B cell (primary cell): ENCODE data around the gene MBNL3. TPM values are rescaled to one million over a fixed set of nuclear protein-coding genes. Genes with fewer than 3 reads are reported as not detected.

ENCODE experiments used
- ATAC-seq: fragments of 200-7000 bp; cut with Tn5 transposase; one replicate; pipeline ENCODE4 v1.10.0; 2021; ENCODE audit warnings: low read depth, mild to moderate bottlenecking, moderate number of reproducible peaks, moderate library complexity
- CTCF ChIA-PET: fragments of 350-600 bp; sonication (Branson Sonifier 250); formaldehyde crosslinking; loops from one replicate; lab custom pipeline; 2021; ENCODE audit warnings: antibody characterized with exemption, inconsistent platforms; lab: Charles Lee
- POLR2A ChIA-PET: fragments of 350-600 bp; sonication (Branson Sonifier 250); formaldehyde crosslinking; loops from one replicate; lab custom pipeline; 2021; ENCODE audit warnings: antibody characterized with exemption; lab: Charles Lee
- DNase-seq: peaks from one replicate; pipeline ENCODE4 v3.0.0; 2013
- H2AFZ ChIP-seq: 2 replicates; pipeline ENCODE4 v1.6.1; 2012; ENCODE audit warnings: mild to moderate bottlenecking, low read depth, low read length; ENCODE audit not compliant: insufficient read depth, poor library complexity, severe bottlenecking
- H3K27ac ChIP-seq, 2 donors: 1 replicate in 1 of 2; 2 replicates in 1 of 2; pipeline ENCODE4 v1.5.1; 2012 to 2013; ENCODE audit warnings: low read length in 2 of 2, mild to moderate bottlenecking in 2 of 2, moderate library complexity in 1 of 2
- H3K27me3 ChIP-seq, 4 experiments: fragments of 200-600 bp in 1 of 4; sonication (generic) in 1 of 4; replicated peaks in 1 of 4; 1 replicate in 2 of 4; 2 replicates in 2 of 4; pipeline versions ENCODE4 v1.6.1 to v1.7.0; 2013 to 2016; ENCODE audit warnings: low read length in 3 of 4, mild to moderate bottlenecking in 2 of 4, mixed read lengths in 1 of 4, moderate library complexity in 1 of 4; ENCODE audit not compliant: insufficient read depth in 4 of 4, control insufficient read depth in 3 of 4; ENCODE audit errors: control extremely low read depth in 1 of 4
- H3K36me3 ChIP-seq, 2 experiments: replicated peaks in 1 of 2; 1 replicate in 1 of 2; 2 replicates in 1 of 2; pipeline versions ENCODE4 v1.6.1 to v1.7.1; 2013; ENCODE audit warnings: low read length in 1 of 2; ENCODE audit not compliant: insufficient read depth in 2 of 2, control insufficient read depth in 1 of 2; ENCODE audit errors: control extremely low read depth in 1 of 2, extremely low read depth in 1 of 2
- H3K4me1 ChIP-seq, 2 donors: fragments of 200-600 bp in 1 of 2; sonication (generic) in 1 of 2; 1 replicate in 1 of 2; 2 replicates in 1 of 2; pipeline versions ENCODE4 v1.5.1 to v1.6.1; 2013 to 2017; ENCODE audit warnings: low read length in 2 of 2; ENCODE audit not compliant: control insufficient read depth in 2 of 2, insufficient read depth in 2 of 2
- H3K4me2 ChIP-seq: replicated peaks from 2 replicates; pipeline ENCODE3; 2012; ENCODE audit warnings: mild to moderate bottlenecking, low read depth, low read length; ENCODE audit not compliant: poor library complexity, severe bottlenecking
- H3K4me3 ChIP-seq, 5 experiments: fragments of 200-600 bp in 1 of 5; sonication (generic) in 1 of 5; 1 replicate in 3 of 5; 2 replicates in 2 of 5; pipeline versions ENCODE4 v1.5.1 to v1.7.0; 2011 to 2016; ENCODE audit warnings: low read length in 4 of 5, mild to moderate bottlenecking in 4 of 5, low read depth in 2 of 5, control low read depth in 1 of 5, moderate library complexity in 1 of 5; ENCODE audit not compliant: insufficient read depth in 1 of 5; ENCODE audit errors: control extremely low read depth in 1 of 5, extremely low read depth in 1 of 5
- H3K79me2 ChIP-seq: fragments of 200-600 bp; sonication (generic); one replicate; pipeline ENCODE4 v1.6.0; 2016; ENCODE audit warnings: low read length; ENCODE audit not compliant: control insufficient read depth, insufficient read depth
- H3K9ac ChIP-seq: fragments of 200-600 bp; sonication (generic); 2 replicates; pipeline ENCODE4 v1.6.1; 2017; ENCODE audit warnings: mild to moderate bottlenecking, low read length, moderate library complexity
- H3K9me3 ChIP-seq, 3 donors: one replicate each; pipeline versions ENCODE4 v1.6.1 to v1.7.1; 2013; ENCODE audit warnings: low read length in 2 of 3; ENCODE audit not compliant: control insufficient read depth in 2 of 3, insufficient read depth in 1 of 3; ENCODE audit errors: control extremely low read depth in 1 of 3
- H4K20me1 ChIP-seq: 2 replicates; pipeline ENCODE4 v1.6.0; 2012; ENCODE audit warnings: mild to moderate bottlenecking, low read length; ENCODE audit not compliant: insufficient read depth, control insufficient read depth, poor library complexity, severe bottlenecking
- H3K27ac Mint-ChIP-seq: one replicate; pipeline ENCODE4 v1.8.0; 2021; ENCODE audit warnings: mixed read lengths
- H3K27me3 Mint-ChIP-seq: one replicate; pipeline ENCODE4 v1.8.0; 2021; ENCODE audit warnings: mixed read lengths
- H3K4me1 Mint-ChIP-seq: one replicate; pipeline ENCODE4 v1.8.0; 2021; ENCODE audit warnings: mixed read lengths
- H3K4me3 Mint-ChIP-seq: one replicate; pipeline ENCODE4 v1.8.0; 2021; ENCODE audit warnings: mixed read lengths
- H3K9me3 Mint-ChIP-seq: one replicate; pipeline ENCODE4 v1.8.0; 2022; ENCODE audit warnings: mixed read lengths; ENCODE audit not compliant: insufficient read depth
- EZH2 ChIP-seq: IDR thresholded peaks from 2 replicates; pipeline ENCODE4 v1.6.1; 2012; ENCODE audit warnings: borderline replicate concordance, low read depth, mild to moderate bottlenecking, moderate library complexity, low read length; ENCODE audit not compliant: insufficient read depth, poor library complexity, severe bottlenecking
- WGBS: methylation state at CpG from one replicate; pipeline ENCODE4 v1.1.5; 2013; ENCODE audit warnings: missing lambda C conversion rate; ENCODE audit not compliant: insufficient coverage; 5-methylcytosine and 5-hydroxymethylcytosine counted together
- intact Hi-C: fragments of 100-400 bp; cut with micrococcal nuclease; formaldehyde crosslinking; loops from one replicate; pipeline ENCODE4 v1.10.0; 2022
- polyA plus RNA-seq: library from polyadenylated mRNA; depleted of rRNA; stranded (reverse); fragments of >200 nt; gene quantifications from 2 replicates; pipeline ENCODE4 v1.2.3, GENCODE V29; 2012
- total RNA-seq, 2 donors: library from RNA; stranded (reverse); fragments of 120-200 nt in 1 of 2; gene quantifications; 1 replicate in 1 of 2; 2 replicates in 1 of 2; pipeline versions ENCODE4 v1.2.3 to v1.2.4, GENCODE V29; 2013 to 2022
- TF ChIP-seq, protein P1 (sequence below): fragments of 200-600 bp; IDR thresholded peaks from one replicate; pipeline ENCODE4 v1.8.0; 2022; ENCODE audit warnings: antibody characterized with exemption, mild to moderate bottlenecking

Gene MBNL3
- total and polyA plus RNA-seq, 2 donors (not counting 1 experiment from before 2014, with no cell fraction given) = 16.6 to 63.1 TPM

DNA sequence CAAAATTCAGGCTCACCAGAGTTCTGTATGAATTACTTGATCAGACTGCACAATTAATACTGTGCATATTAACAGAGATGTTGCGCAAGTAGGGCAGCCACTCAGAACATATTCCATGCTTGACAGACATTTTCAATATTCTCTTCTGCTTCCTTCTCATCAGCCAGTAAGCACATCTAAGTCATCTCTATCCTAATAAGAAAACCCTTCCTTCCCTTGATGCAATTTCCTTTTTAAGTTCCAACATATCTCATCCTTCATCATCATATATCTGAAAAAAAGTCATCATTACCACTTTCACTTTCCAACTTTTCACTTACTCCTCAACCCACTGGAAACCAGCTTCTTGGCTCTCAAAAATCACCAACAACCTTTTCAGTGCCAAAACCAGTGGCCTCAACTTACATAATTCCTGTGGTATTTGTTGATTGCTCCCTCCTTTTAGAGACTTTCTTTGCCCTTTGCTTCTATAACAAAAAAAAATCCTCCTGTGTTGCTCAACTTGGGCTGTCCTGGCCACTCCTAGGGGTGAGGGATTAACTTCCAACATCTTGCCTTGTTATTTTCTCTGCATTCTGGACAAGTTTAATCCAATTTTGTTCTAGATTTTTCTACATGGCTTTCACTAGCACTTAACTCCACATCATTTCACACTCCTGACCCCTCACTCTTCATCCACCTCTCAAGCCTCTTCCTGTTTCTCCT is 14.1 kb downstream of the MBNL3 start:
- Histone ChIP-seq H3K9me3 (no peaks in the 10 kb centered on the region), H3K27me3 (no peaks in the 10 kb centered on the region), H3K27ac (peak overlapping the region in 1 of 2 donors; percentile 48), H3K79me2 (peaks cover 82% of the 10 kb centered on the region), H3K4me2 (peak overlapping the region; percentile 22), H3K4me1 (peaks cover 27 to 36% of the 10 kb centered on the region in 2 donors), H3K4me3 (no peak overlapping the region), H3K9ac (peak overlapping the region; percentile 14), H3K36me3 (no peaks in the 10 kb centered on the region), H2AFZ (no peak overlapping the region), H4K20me1 (no peaks in the 10 kb centered on the region)
- no peaks in the 10 kb centered on the region for H3K27me3 Mint-ChIP-seq
- ChIA-PET CTCF (no interaction called here), POLR2A (no interaction called here)
- no peak for DNase-seq
- H3K9me3 Mint-ChIP-seq = no peaks in the 10 kb centered on the region
- TF ChIP-seq, protein P1, sequence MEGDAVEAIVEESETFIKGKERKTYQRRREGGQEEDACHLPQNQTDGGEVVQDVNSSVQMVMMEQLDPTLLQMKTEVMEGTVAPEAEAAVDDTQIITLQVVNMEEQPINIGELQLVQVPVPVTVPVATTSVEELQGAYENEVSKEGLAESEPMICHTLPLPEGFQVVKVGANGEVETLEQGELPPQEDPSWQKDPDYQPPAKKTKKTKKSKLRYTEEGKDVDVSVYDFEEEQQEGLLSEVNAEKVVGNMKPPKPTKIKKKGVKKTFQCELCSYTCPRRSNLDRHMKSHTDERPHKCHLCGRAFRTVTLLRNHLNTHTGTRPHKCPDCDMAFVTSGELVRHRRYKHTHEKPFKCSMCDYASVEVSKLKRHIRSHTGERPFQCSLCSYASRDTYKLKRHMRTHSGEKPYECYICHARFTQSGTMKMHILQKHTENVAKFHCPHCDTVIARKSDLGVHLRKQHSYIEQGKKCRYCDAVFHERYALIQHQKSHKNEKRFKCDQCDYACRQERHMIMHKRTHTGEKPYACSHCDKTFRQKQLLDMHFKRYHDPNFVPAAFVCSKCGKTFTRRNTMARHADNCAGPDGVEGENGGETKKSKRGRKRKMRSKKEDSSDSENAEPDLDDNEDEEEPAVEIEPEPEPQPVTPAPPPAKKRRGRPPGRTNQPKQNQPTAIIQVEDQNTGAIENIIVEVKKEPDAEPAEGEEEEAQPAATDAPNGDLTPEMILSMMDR = no peak
- no peak for TF ChIP-seq EZH2
- intact Hi-C loops = no loop called here
- peaks cover 40% of the 10 kb centered on the region for H3K4me1 Mint-ChIP-seq
- no peak for ATAC-seq
- no CpG with 5 or more reads among the region's 1 CpG for WGBS
- H3K27ac Mint-ChIP-seq = peak overlapping the region; percentile 60
- H3K4me3 Mint-ChIP-seq = peak overlapping the region; percentile 27

DNA sequence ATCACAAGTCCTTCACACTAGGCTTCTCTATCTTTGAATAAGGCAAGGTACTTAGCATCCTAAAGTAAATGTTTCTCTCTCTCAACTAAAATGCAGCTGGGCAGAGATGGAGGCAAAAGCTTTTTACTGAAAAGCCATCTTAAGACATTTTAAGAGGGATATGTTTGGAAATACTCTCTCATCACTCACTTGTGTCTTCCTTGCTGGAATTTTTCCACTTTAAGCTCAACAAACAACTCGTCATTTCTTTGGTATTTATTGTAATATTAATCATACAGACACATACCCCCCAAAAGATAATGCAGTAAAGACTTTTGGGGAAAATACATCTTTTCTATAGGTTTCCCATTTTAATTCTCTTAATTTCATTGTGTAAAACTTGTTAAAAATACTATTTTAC is 16.4 kb downstream of the MBNL3 start:
- Histone ChIP-seq H4K20me1 (no peaks in the 10 kb centered on the region), H3K4me1 (peaks cover 19 to 24% of the 10 kb centered on the region in 2 donors), H3K4me2 (no peak overlapping the region), H3K27ac (no peak overlapping the region), H3K9ac (no peak overlapping the region), H3K36me3 (no peaks in the 10 kb centered on the region), H3K9me3 (no peaks in the 10 kb centered on the region), H2AFZ (no peak overlapping the region), H3K4me3 (no peak overlapping the region), H3K27me3 (no peaks in the 10 kb centered on the region), H3K79me2 (peaks cover 82% of the 10 kb centered on the region)
- no peaks in the 10 kb centered on the region for H3K27me3 Mint-ChIP-seq
- H3K9me3 Mint-ChIP-seq = no peaks in the 10 kb centered on the region
- DNase-seq = no peak
- intact Hi-C loops = no loop called here
- WGBS = no CpG with 5 or more reads among the region's 1 CpG
- no peak for TF ChIP-seq EZH2
- TF ChIP-seq, protein P1 = no peak
- no peak for ATAC-seq
- peaks cover 35% of the 10 kb centered on the region for H3K4me1 Mint-ChIP-seq
- no peak overlapping the region for H3K4me3 Mint-ChIP-seq
- POLR2A ChIA-PET = no interaction called here
- CTCF ChIA-PET = no interaction called here
- H3K27ac Mint-ChIP-seq = no peak overlapping the region
